CD14-positive monocyte (primary cell): ENCODE data around the gene UCHL1. TPM values are rescaled to one million over a fixed set of nuclear protein-coding genes. Genes with fewer than 3 reads are reported as not detected.

Source experiments
- DNase-seq, 3 donors: peaks; one replicate each; pipeline ENCODE4 v3.0.0-alpha.2; 2011 to 2022
- H2AFZ ChIP-seq: 2 replicates; pipeline ENCODE4 v1.6.0; 2012; ENCODE audit warnings: mild to moderate bottlenecking, low read depth, low read length, inconsistent platforms; ENCODE audit not compliant: insufficient read depth, poor library complexity, severe bottlenecking
- H3K27ac ChIP-seq, 2 donors: 1 replicate in 1 of 2; 2 replicates in 1 of 2; pipeline ENCODE4 v1.5.1; 2012 to 2013; ENCODE audit warnings: low read length in 2 of 2, control low read depth in 1 of 2, inconsistent platforms in 1 of 2, low read depth in 1 of 2, mild to moderate bottlenecking in 1 of 2
- H3K27me3 ChIP-seq, 2 donors: one replicate each; pipeline versions ENCODE4 v1.6.0 to v1.6.1; 2011 to 2013; ENCODE audit warnings: low read length in 2 of 2; ENCODE audit not compliant: control insufficient read depth in 2 of 2, insufficient read depth in 2 of 2
- H3K36me3 ChIP-seq, 2 donors: replicated peaks in 1 of 2; 1 replicate in 1 of 2; 2 replicates in 1 of 2; pipeline versions ENCODE4 v1.5.1 to v1.6.1; 2012 to 2013; ENCODE audit warnings: low read length in 2 of 2, control low read depth in 1 of 2, inconsistent platforms in 1 of 2, mild to moderate bottlenecking in 1 of 2; ENCODE audit not compliant: insufficient read depth in 2 of 2, control insufficient read depth in 1 of 2
- H3K4me1 ChIP-seq, 2 donors: 1 replicate in 1 of 2; 2 replicates in 1 of 2; pipeline versions ENCODE4 v1.5.1 to v1.6.1; 2012 to 2013; ENCODE audit warnings: low read length in 2 of 2, control low read depth in 1 of 2, inconsistent platforms in 1 of 2, mild to moderate bottlenecking in 1 of 2, moderate library complexity in 1 of 2; ENCODE audit not compliant: insufficient read depth in 2 of 2, control insufficient read depth in 1 of 2
- H3K4me2 ChIP-seq: replicated peaks from 2 replicates; pipeline ENCODE3; 2012; ENCODE audit warnings: low read length, moderate library complexity, mild to moderate bottlenecking; ENCODE audit not compliant: poor library complexity, severe bottlenecking; ENCODE audit errors: extremely low read depth
- H3K4me3 ChIP-seq, 3 experiments: fragments of 200-600 bp in 1 of 3; sonication (generic) in 1 of 3; replicated peaks in 1 of 3; 1 replicate in 2 of 3; 2 replicates in 1 of 3; pipeline ENCODE4 v1.5.1; 2011 to 2013; ENCODE audit warnings: low read length in 3 of 3, mild to moderate bottlenecking in 3 of 3, control low read depth in 2 of 3, low read depth in 2 of 3, inconsistent platforms in 1 of 3, moderate library complexity in 1 of 3
- H3K79me2 ChIP-seq: 2 replicates; pipeline ENCODE4 v1.6.0; 2012; ENCODE audit warnings: mild to moderate bottlenecking, control low read depth, inconsistent platforms, low read length, moderate library complexity; ENCODE audit not compliant: insufficient read depth
- H3K9ac ChIP-seq: 2 replicates; pipeline ENCODE4 v1.6.0; 2017; ENCODE audit warnings: low read length, mild to moderate bottlenecking; ENCODE audit not compliant: insufficient read depth, poor library complexity, severe bottlenecking
- H3K9me3 ChIP-seq, 2 donors: replicated peaks in 1 of 2; 1 replicate in 1 of 2; 2 replicates in 1 of 2; pipeline versions ENCODE4 v1.5.1 to v1.6.1; 2012 to 2013; ENCODE audit warnings: low read length in 2 of 2, control low read depth in 1 of 2; ENCODE audit not compliant: control insufficient read depth in 1 of 2, insufficient read depth in 1 of 2
- H4K20me1 ChIP-seq: 2 replicates; pipeline ENCODE4 v1.6.0; 2012; ENCODE audit warnings: mild to moderate bottlenecking, low read length, control low read depth, moderate library complexity; ENCODE audit not compliant: insufficient read depth
- H3K27ac Mint-ChIP-seq, 7 donors: one replicate each; pipeline ENCODE4 v1.8.0; 2020; ENCODE audit warnings: mild to moderate bottlenecking in 7 of 7, mixed read lengths in 7 of 7, moderate library complexity in 6 of 7, inconsistent platforms in 2 of 7
- H3K27me3 Mint-ChIP-seq, 3 donors: one replicate each; pipeline ENCODE4 v1.8.0; 2021 to 2022; ENCODE audit warnings: low read depth in 3 of 3, mild to moderate bottlenecking in 3 of 3, mixed read lengths in 3 of 3, moderate library complexity in 3 of 3, inconsistent platforms in 1 of 3
- H3K36me3 Mint-ChIP-seq, 2 donors: one replicate each; pipeline ENCODE4 v1.8.0; 2020; ENCODE audit warnings: mixed read lengths in 2 of 2, inconsistent platforms in 1 of 2, mild to moderate bottlenecking in 1 of 2
- H3K4me1 Mint-ChIP-seq: one replicate; pipeline ENCODE4 v1.8.0; 2020; ENCODE audit warnings: mild to moderate bottlenecking, mixed read lengths
- H3K4me3 Mint-ChIP-seq, 2 donors: one replicate each; pipeline ENCODE4 v1.8.0; 2020; ENCODE audit warnings: mild to moderate bottlenecking in 2 of 2, mixed read lengths in 2 of 2, moderate library complexity in 1 of 2
- H3K9me3 Mint-ChIP-seq, 7 donors: one replicate each; pipeline ENCODE4 v1.8.0; 2020 to 2022; ENCODE audit warnings: mixed read lengths in 7 of 7, mild to moderate bottlenecking in 6 of 7, moderate library complexity in 6 of 7, inconsistent platforms in 2 of 7
- CTCF ChIP-seq: fragments of 200-600 bp; IDR thresholded peaks from one replicate; pipeline ENCODE4 v1.8.0; 2022; ENCODE audit warnings: antibody characterized with exemption, mild to moderate bottlenecking
- WGBS: methylation state at CpG from one replicate; pipeline ENCODE4 v1.1.5; 2013; ENCODE audit warnings: missing lambda C conversion rate; ENCODE audit not compliant: insufficient coverage; 5-methylcytosine and 5-hydroxymethylcytosine counted together
- intact Hi-C, 2 donors: fragments of 100-400 bp; cut with micrococcal nuclease; formaldehyde crosslinking; loops; one replicate each; pipeline versions ENCODE4 v1.15.0 to v1.15.1; 2023
- polyA plus RNA-seq, 3 donors: library from polyadenylated mRNA; depleted of rRNA in 1 of 3; unstranded in 2 of 3; stranded (reverse) in 1 of 3; fragments of 300-500 nt in 2 of 3; fragments of >200 nt in 1 of 3; fragmentation: Illumina TruSeq in 2 of 3; gene quantifications; 1 replicate in 2 of 3; 2 replicates in 1 of 3; pipeline ENCODE4 v1.2.3, GENCODE V29; 2012 to 2021

Gene UCHL1
- polyA plus RNA-seq, 3 donors, result not detected

DNA sequence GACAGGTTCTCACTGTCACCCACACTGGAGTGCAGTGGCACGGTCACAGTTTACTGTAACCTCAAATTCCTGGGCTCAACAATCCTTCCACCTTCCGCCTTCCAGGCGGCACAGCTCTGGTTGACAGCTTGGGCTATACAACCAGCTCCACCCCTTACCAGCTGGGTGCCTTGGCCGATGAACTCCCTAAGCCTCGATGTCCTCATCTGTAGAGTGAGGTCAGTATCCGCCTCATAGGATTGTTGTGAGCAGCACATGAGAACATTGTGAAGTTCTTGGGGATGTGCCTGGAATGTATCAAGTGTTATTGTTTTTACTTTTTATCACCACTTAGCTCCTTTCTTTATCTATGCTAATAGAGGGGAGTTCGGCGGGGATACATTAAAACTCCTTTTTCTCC, 23.3 kb downstream of the UCHL1 start:
- Mint-ChIP-seq H3K9me3 (peaks cover 0 to 10% (median 2%) of the 10 kb centered on the region in 7 donors), H3K27ac (no peak overlapping the region), H3K4me1 (no peaks in the 10 kb centered on the region), H3K27me3 (peaks cover 1 to 2% (median 2%) of the 10 kb centered on the region in 3 donors), H3K4me3 (peak overlapping the region in 1 of 2 donors; percentile 63), H3K36me3 (no peaks in the 10 kb centered on the region)
- DNase-seq, result no peak
- H3K79me2 ChIP-seq, result no peaks in the 10 kb centered on the region
- no peak overlapping the region for H3K27ac ChIP-seq
- 100% methylated on average over 1 of the region's 8 CpGs for WGBS
- TF ChIP-seq CTCF, result no peak
- intact Hi-C loops, result loop anchor here (2.0 to 5.0 kb wide), 4 partner anchors 379 to 603 kb away; no protein-coding TSS in a partner anchor
- H2AFZ ChIP-seq, result no peak overlapping the region
- H3K27me3 ChIP-seq, result no peaks in the 10 kb centered on the region
- no peaks in the 10 kb centered on the region for H3K36me3 ChIP-seq
- H4K20me1 ChIP-seq, result no peaks in the 10 kb centered on the region
- H3K4me1 ChIP-seq, result no peaks in the 10 kb centered on the region
- H3K9me3 ChIP-seq, result no peaks in the 10 kb centered on the region
- H3K4me3 ChIP-seq, result no peak overlapping the region
- H3K4me2 ChIP-seq, result no peak overlapping the region
- H3K9ac ChIP-seq, result no peak overlapping the region

GRCh38 chr4:41281038-41281634, 24.4 kb downstream of the UCHL1 start:
- peak; percentile 47 to 69 (median 64) for DNase-seq

More at GRCh38 chr4:41281038-41281634, 24.4 kb downstream of the UCHL1 start:
- Histone ChIP-seq H3K27ac (no peak overlapping the region), H3K9ac (no peak overlapping the region), H3K79me2 (no peaks in the 10 kb centered on the region), H3K4me1 (no peaks in the 10 kb centered on the region), H3K36me3 (no peaks in the 10 kb centered on the region), H3K4me3 (no peak overlapping the region), H2AFZ (no peak overlapping the region), H3K4me2 (no peak overlapping the region), H4K20me1 (no peaks in the 10 kb centered on the region), H3K27me3 (no peaks in the 10 kb centered on the region), H3K9me3 (no peaks in the 10 kb centered on the region)
- peak; percentile 92 for TF ChIP-seq CTCF
- Mint-ChIP-seq H3K27ac (no peak overlapping the region), H3K9me3 (peaks cover 0 to 8% (median 2%) of the 10 kb centered on the region in 7 donors), H3K36me3 (no peaks in the 10 kb centered on the region), H3K4me1 (no peaks in the 10 kb centered on the region), H3K4me3 (no peak overlapping the region), H3K27me3 (peaks cover 1 to 2% (median 2%) of the 10 kb centered on the region in 3 donors)
- 0% methylated on average over 2 of the region's 7 CpGs for WGBS
- intact Hi-C loops, result loop anchor here (2.0 to 5.0 kb wide), 4 partner anchors 378 to 602 kb away; no protein-coding TSS in a partner anchor
